GM10248 (cell line): ENCODE results near the gene UBE2E3.

Source experiments
- CTCF ChIA-PET: fragments of 300-600 bp; sonication (Branson Sonifier 250); formaldehyde crosslinking; extraction: SDS; loops from one replicate; lab custom pipeline; 2021; ENCODE audit warnings: antibody characterized with exemption; lab: Yijun Ruan, JAX
- POLR2A ChIA-PET: fragments of 350-650 bp; sonication (Branson Sonifier 250); formaldehyde crosslinking; extraction: SDS; loops from one replicate; lab custom pipeline; 2020; ENCODE audit warnings: antibody characterized with exemption; lab: Yijun Ruan, JAX
- DNase-seq: peaks from one replicate; pipeline ENCODE4 v3.0.0; 2012; ENCODE audit errors: extremely low spot score
- CTCF ChIP-seq: IDR thresholded peaks from 2 replicates; pipeline ENCODE4 v1.5.1; 2012; ENCODE audit warnings: mild to moderate bottlenecking, low read depth; ENCODE audit errors: extremely low read depth, missing control alignments, control extremely low read depth

The UBE2E3 gene

DNA sequence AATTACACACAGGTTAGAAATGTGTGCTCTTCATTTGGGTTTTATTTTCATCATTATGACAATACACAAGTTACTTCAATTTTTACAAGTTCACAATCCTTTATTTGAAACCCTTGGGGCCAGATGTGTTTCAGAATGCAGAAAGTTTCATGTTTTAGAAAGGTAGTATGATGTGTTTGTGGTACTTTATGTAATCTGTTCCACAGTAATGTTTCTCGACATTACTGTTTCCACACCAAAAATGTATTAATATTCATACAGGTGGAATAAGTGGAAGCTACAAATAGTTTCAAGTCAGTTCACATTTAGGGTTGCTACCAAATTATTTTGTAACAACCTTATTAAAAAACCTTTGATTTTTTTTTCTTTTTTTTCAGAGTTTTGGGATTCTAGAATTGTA is 10.4 kb downstream of the UBE2E3 start:
- DNase-seq, result no peak
- ChIA-PET CTCF (interaction anchor here (0.7 to 6.1 kb wide), 3 partner anchors 10 to 24 kb away, joined by 3 to 53 read pairs (median 4); partner anchors contain the start of gene UBE2E3), POLR2A (no interaction called here)
- no peak for TF ChIP-seq CTCF

DNA sequence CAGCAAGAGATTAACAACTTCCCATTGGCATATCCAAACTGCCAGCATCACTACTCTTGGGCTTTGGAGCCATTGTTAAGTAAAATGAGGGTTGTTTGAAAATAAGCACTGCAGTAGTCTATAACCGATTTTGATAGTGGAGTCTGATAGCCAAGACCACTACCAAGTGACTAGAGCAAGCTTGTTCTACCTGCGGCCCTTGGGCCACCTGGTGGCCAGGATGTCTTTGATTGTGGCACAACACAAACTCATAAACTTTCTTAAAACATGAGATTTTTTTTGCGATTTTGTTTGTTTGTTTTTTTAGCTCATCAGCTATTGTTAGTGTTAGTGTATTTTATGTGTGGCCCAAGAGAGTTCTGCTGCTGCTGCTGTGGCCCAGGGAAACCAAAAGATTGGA is 11.0 kb downstream of the UBE2E3 start:
- no peak for DNase-seq
- no peak for TF ChIP-seq CTCF
- POLR2A ChIA-PET, result no interaction called here
- CTCF ChIA-PET, result interaction anchor here (0.7 to 6.1 kb wide), 7 partner anchors 7 to 31 kb away, joined by 3 to 53 read pairs (median 4); partner anchors contain the start of gene UBE2E3

DNA sequence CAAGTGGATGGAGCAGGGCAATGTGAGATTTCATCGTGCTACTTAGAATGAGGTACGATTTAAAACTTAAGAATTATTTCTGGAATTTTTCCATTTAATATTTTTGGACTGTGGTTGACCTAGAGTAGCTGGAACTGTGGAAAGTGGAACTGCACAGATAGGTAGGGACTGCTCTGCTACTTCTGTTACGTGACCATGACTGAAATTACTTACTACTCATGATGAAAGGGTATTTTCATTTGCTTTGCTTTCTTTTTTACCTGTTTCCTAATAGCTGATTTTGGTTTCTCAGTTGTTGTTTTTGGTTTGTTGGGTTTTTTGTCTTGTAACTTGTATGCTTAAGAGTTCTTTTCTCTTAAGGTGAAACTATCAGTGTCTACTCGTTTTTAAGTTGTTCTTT is 11.4 kb downstream of the UBE2E3 start:
- no peak for TF ChIP-seq CTCF
- POLR2A ChIA-PET, result no interaction called here
- CTCF ChIA-PET, result interaction anchor here (0.9 to 6.1 kb wide), 9 partner anchors 8 to 71 kb away, joined by 3 to 53 read pairs (median 4); partner anchors contain the start of gene UBE2E3
- peak; percentile 11 for DNase-seq

- ChIA-PET POLR2A (no interaction called here), CTCF (interaction anchor here (0.7 to 6.1 kb wide), 12 partner anchors 9 to 723 kb away, joined by 3 to 53 read pairs (median 3); partner anchors contain the start of gene UBE2E3)
- DNase-seq, result no peak
- no peak for TF ChIP-seq CTCF
Observed at GRCh38 chr2:180992994-180993393, 12.6 kb downstream of the UBE2E3 start.

DNA sequence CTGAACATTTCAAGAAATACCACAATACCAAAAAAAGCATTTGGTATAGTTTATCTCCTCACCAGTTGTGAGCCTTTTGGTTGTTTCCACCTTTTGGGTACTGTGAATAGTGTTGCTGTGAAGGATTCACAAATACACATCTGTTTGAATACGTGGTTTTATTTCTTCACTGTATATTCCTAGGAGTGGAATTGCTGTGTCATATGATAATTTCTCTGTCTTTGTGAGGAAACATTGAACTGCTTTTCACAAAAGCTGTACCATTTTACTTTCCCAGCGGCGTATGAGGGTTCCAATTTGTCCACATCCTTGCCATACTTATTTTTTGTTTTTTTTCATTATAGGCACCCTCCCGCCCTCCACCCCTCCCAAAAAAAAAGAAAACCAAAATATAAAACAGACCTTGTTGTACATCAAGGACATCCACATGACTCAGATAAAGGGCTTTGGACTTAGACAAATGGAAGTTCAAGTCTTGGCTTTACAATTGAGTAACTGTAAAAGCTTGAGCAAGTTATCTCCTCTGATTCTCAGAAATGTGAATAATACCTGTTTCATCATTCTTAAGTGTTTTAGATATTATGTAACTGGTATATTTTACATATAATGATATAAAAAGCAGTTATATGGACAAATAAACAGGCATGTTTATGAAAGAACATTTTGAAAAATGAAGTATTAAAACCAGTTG is 19.0 kb downstream of the UBE2E3 start:
- POLR2A ChIA-PET, result interaction anchor here (1.0 kb wide), 1 partner anchor 19 kb away, joined by 3 read pairs; the partner anchor contains the start of gene UBE2E3

More for the DNA sequence above, 19.0 kb downstream of the UBE2E3 start:
- no peak for TF ChIP-seq CTCF
- DNase-seq, result no peak
- CTCF ChIA-PET, result interaction anchor here (0.9 kb wide), 1 partner anchor 10 kb away, joined by 3 read pairs; no protein-coding TSS in a partner anchor
